H9 (cell line): ENCODE data around the gene ITPK1. TPM values are rescaled to one million over a fixed set of nuclear protein-coding genes. Genes with fewer than 3 reads are reported as not detected.

Source experiments
- DNase-seq: peaks from one replicate; pipeline ENCODE4 v3.0.0-alpha.2; 2017
- H2AFZ ChIP-seq: one replicate; pipeline ENCODE4 v1.6.1; 2013; ENCODE audit warnings: mild to moderate bottlenecking, low read length, control low read depth, moderate library complexity
- H2AK5ac ChIP-seq: 2 replicates; pipeline ENCODE4 v1.6.1; 2013; ENCODE audit warnings: low read length, control low read depth, mixed read lengths; ENCODE audit not compliant: insufficient read length
- H2BK120ac ChIP-seq: one replicate; pipeline ENCODE4 v1.6.1; 2013; ENCODE audit warnings: low read depth, mild to moderate bottlenecking, low read length, control low read depth, inconsistent platforms; ENCODE audit not compliant: poor library complexity, severe bottlenecking
- H2BK12ac ChIP-seq: 2 replicates; pipeline ENCODE4 v1.6.1; 2013; ENCODE audit warnings: low read length, control low read depth, mixed read lengths, low read depth; ENCODE audit not compliant: insufficient read length
- H2BK15ac ChIP-seq: 2 replicates; pipeline ENCODE4 v1.6.1; 2013; ENCODE audit warnings: low read depth, low read length, control low read depth
- H2BK20ac ChIP-seq: one replicate; pipeline ENCODE4 v1.6.1; 2013; ENCODE audit warnings: low read depth, mild to moderate bottlenecking, low read length, control low read depth, inconsistent platforms; ENCODE audit not compliant: poor library complexity, severe bottlenecking
- H2BK5ac ChIP-seq: 2 replicates; pipeline ENCODE4 v1.6.1; 2013; ENCODE audit warnings: low read length, control low read depth, mixed read lengths; ENCODE audit not compliant: insufficient read length
- H3K14ac ChIP-seq: 2 replicates; pipeline ENCODE4 v1.6.1; 2013; ENCODE audit warnings: low read length, control low read depth; ENCODE audit not compliant: insufficient read depth
- H3K18ac ChIP-seq: 2 replicates; pipeline ENCODE4 v1.6.1; 2013; ENCODE audit warnings: low read depth, mild to moderate bottlenecking, mixed read lengths, low read length, control low read depth; ENCODE audit not compliant: insufficient read length
- H3K23ac ChIP-seq: 2 replicates; pipeline ENCODE4 v1.6.1; 2013; ENCODE audit warnings: low read length, control low read depth, mixed read lengths, low read depth; ENCODE audit not compliant: insufficient read length
- H3K23me2 ChIP-seq: 2 replicates; pipeline ENCODE4 v1.6.1; 2013; ENCODE audit warnings: low read depth, mild to moderate bottlenecking, mixed read lengths, low read length, control low read depth; ENCODE audit not compliant: insufficient read length, poor library complexity, severe bottlenecking
- H3K27ac ChIP-seq: 2 replicates; pipeline ENCODE4 v1.5.1; 2013; ENCODE audit warnings: low read length, control low read depth, mixed read lengths, low read depth; ENCODE audit not compliant: insufficient read length
- H3K27me3 ChIP-seq: 2 replicates; pipeline ENCODE4 v1.6.1; 2013; ENCODE audit warnings: low read length, control low read depth, inconsistent platforms; ENCODE audit not compliant: insufficient read depth
- H3K4ac ChIP-seq: 2 replicates; pipeline ENCODE4 v1.6.1; 2013; ENCODE audit warnings: low read depth, mild to moderate bottlenecking, control low read depth, inconsistent platforms, low read length, moderate library complexity
- H3K4me1 ChIP-seq: 2 replicates; pipeline ENCODE4 v1.6.1; 2013; ENCODE audit warnings: low read length, control low read depth, inconsistent platforms; ENCODE audit not compliant: insufficient read depth
- H3K4me2 ChIP-seq: 2 replicates; pipeline ENCODE4 v1.6.1; 2013; ENCODE audit warnings: low read length, control low read depth, mixed read lengths; ENCODE audit not compliant: insufficient read length, insufficient read depth
- H3K56ac ChIP-seq: 2 replicates; pipeline ENCODE4 v1.6.1; 2013; ENCODE audit warnings: low read depth, mild to moderate bottlenecking, mixed read lengths, low read length, control low read depth; ENCODE audit not compliant: insufficient read length
- H3K79me1 ChIP-seq: 2 replicates; pipeline ENCODE4 v1.6.1; 2013; ENCODE audit warnings: low read depth, mild to moderate bottlenecking, moderate library complexity, low read length, control low read depth, inconsistent platforms; ENCODE audit not compliant: insufficient read depth, poor library complexity, severe bottlenecking
- H3K79me2 ChIP-seq: 2 replicates; pipeline ENCODE4 v1.6.1; 2013; ENCODE audit warnings: low read length, control low read depth, inconsistent platforms; ENCODE audit not compliant: insufficient read depth
- H3K9ac ChIP-seq: 2 replicates; pipeline ENCODE4 v1.6.1; 2013; ENCODE audit warnings: low read length, control low read depth, mixed read lengths; ENCODE audit not compliant: insufficient read length; ENCODE audit errors: extremely low read depth
- H3K9me3 ChIP-seq: one replicate; pipeline ENCODE4 v1.6.1; 2013; ENCODE audit warnings: low read depth, low read length, inconsistent platforms; ENCODE audit not compliant: control insufficient read depth
- H3T11ph ChIP-seq: one replicate; pipeline ENCODE4 v1.6.1; 2013; ENCODE audit warnings: mild to moderate bottlenecking, low read length, control low read depth, inconsistent platforms
- H4K20me1 ChIP-seq: one replicate; pipeline ENCODE4 v1.6.1; 2013; ENCODE audit not compliant: control insufficient read depth, insufficient read length, insufficient read depth
- H4K5ac ChIP-seq: 2 replicates; pipeline ENCODE4 v1.6.1; 2013; ENCODE audit warnings: low read depth, mild to moderate bottlenecking, mixed read lengths, low read length, control low read depth; ENCODE audit not compliant: insufficient read length
- H4K8ac ChIP-seq: replicated peaks from 2 replicates; pipeline ENCODE4 v1.6.1; 2013; ENCODE audit warnings: low read length, control low read depth, mixed read lengths, low read depth; ENCODE audit not compliant: insufficient read length
- H4K91ac ChIP-seq: 2 replicates; pipeline ENCODE4 v1.6.1; 2013; ENCODE audit warnings: low read depth, mild to moderate bottlenecking, moderate library complexity, mixed read lengths, low read length, control low read depth; ENCODE audit not compliant: insufficient read length
- H3K27ac Mint-ChIP-seq, 3 experiments: 2 replicates in 2 of 3; 3 replicates in 1 of 3; pipeline ENCODE4 v1.8.0; 2020 to 2021; ENCODE audit warnings: mixed read lengths in 3 of 3, mild to moderate bottlenecking in 1 of 3, moderate library complexity in 1 of 3
- H3K27me3 Mint-ChIP-seq: 2 replicates; pipeline ENCODE4 v1.8.0; 2021; ENCODE audit warnings: low read depth, mild to moderate bottlenecking, moderate library complexity, mixed read lengths
- H3K36me3 Mint-ChIP-seq, 3 experiments: 2 replicates in 2 of 3; 3 replicates in 1 of 3; pipeline ENCODE4 v1.8.0; 2020 to 2021; ENCODE audit warnings: low read depth in 3 of 3, mixed read lengths in 3 of 3; ENCODE audit not compliant: insufficient read depth in 1 of 3
- H3K4me1 Mint-ChIP-seq, 2 experiments: 2 replicates each; pipeline ENCODE4 v1.8.0; 2020; ENCODE audit warnings: mixed read lengths in 2 of 2
- H3K4me3 Mint-ChIP-seq, 2 experiments: 2 replicates in 1 of 2; 3 replicates in 1 of 2; pipeline ENCODE4 v1.8.0; 2020 to 2021; ENCODE audit warnings: mild to moderate bottlenecking in 2 of 2, mixed read lengths in 2 of 2, moderate library complexity in 1 of 2
- H3K9me3 Mint-ChIP-seq, 2 experiments: 2 replicates in 1 of 2; 3 replicates in 1 of 2; pipeline ENCODE4 v1.8.0; 2020; ENCODE audit warnings: mild to moderate bottlenecking in 2 of 2, mixed read lengths in 2 of 2, moderate library complexity in 1 of 2
- WGBS: extraction: QIAGEN DNeasy Blood & Tissue Kit; methylation state at CpG from one replicate; pipeline ENCODE4 v1.1.7; 2013; ENCODE audit warnings: missing lambda C conversion rate, low lambda C conversion rate, mixed read lengths; ENCODE audit not compliant: insufficient read length; ENCODE audit errors: extremely low coverage; 5-methylcytosine and 5-hydroxymethylcytosine counted together
- total RNA-seq: library from RNA; stranded (reverse); gene quantifications from 2 replicates; pipeline ENCODE4 v1.2.1, GENCODE V29; 2021
- TF ChIP-seq, protein P1 (sequence below): fragments of 200-600 bp; sonication (generic); conservative IDR thresholded peaks from 3 replicates; pipeline ENCODE4 v1.8.0; 2021; ENCODE audit warnings: antibody characterized with exemption, mild to moderate bottlenecking

Gene ITPK1
- total RNA-seq, 1 experiment from 2014 or later = 92.7 TPM

GRCh38 chr14:93002049-93002448 lies 113.7 kb downstream of the ITPK1 start:
- Histone ChIP-seq H2AFZ (no peak overlapping the region), H4K8ac (no peak overlapping the region), H3K4me2 (no peak overlapping the region), H2BK12ac (no peak overlapping the region), H2BK15ac (no peak overlapping the region), H4K20me1 (no peaks in the 10 kb centered on the region), H3K79me1 (peaks cover 5% of the 10 kb centered on the region), H2BK120ac (no peak overlapping the region), H3K23ac (no peak overlapping the region), H3K18ac (no peak overlapping the region), H2AK5ac (no peak overlapping the region), H3K56ac (no peak overlapping the region), H3K9me3 (no peaks in the 10 kb centered on the region), H3K9ac (no peak overlapping the region), H3K14ac (no peak overlapping the region; the same call in 1 of the 2 replicates), H3K27ac (no peak overlapping the region), H2BK5ac (no peak overlapping the region), H3K4me1 (no peaks in the 10 kb centered on the region), H4K5ac (no peak overlapping the region), H3K4ac (no peak overlapping the region), H3T11ph (no peak overlapping the region), H3K23me2 (no peaks in the 10 kb centered on the region), H3K27me3 (no peaks in the 10 kb centered on the region), H2BK20ac (no peak overlapping the region), H4K91ac (no peak overlapping the region), H3K79me2 (no peaks in the 10 kb centered on the region)
- Mint-ChIP-seq H3K36me3 (no peaks in the 10 kb centered on the region; a peak in 2 of 7 replicates), H3K27me3 (no peaks in the 10 kb centered on the region; the same call in 1 of the 2 replicates), H3K4me3 (no peak overlapping the region), H3K9me3 (no peaks in the 10 kb centered on the region), H3K27ac (peak overlapping the region in 1 of 3 experiments; percentile 24; a peak in 1 of 7 replicates), H3K4me1 (peaks cover 13 to 26% of the 10 kb centered on the region in 2 experiments)
- TF ChIP-seq, protein P1, sequence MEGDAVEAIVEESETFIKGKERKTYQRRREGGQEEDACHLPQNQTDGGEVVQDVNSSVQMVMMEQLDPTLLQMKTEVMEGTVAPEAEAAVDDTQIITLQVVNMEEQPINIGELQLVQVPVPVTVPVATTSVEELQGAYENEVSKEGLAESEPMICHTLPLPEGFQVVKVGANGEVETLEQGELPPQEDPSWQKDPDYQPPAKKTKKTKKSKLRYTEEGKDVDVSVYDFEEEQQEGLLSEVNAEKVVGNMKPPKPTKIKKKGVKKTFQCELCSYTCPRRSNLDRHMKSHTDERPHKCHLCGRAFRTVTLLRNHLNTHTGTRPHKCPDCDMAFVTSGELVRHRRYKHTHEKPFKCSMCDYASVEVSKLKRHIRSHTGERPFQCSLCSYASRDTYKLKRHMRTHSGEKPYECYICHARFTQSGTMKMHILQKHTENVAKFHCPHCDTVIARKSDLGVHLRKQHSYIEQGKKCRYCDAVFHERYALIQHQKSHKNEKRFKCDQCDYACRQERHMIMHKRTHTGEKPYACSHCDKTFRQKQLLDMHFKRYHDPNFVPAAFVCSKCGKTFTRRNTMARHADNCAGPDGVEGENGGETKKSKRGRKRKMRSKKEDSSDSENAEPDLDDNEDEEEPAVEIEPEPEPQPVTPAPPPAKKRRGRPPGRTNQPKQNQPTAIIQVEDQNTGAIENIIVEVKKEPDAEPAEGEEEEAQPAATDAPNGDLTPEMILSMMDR = no peak
- no peak for DNase-seq
- WGBS = no CpG with 5 or more reads among the region's 6 CpGs
